Osteoblast (primary cell): Measurements from ENCODE around the gene SLC22A7. TPM values are rescaled to one million over a fixed set of nuclear protein-coding genes. Genes with fewer than 3 reads are reported as not detected.

Source experiments
- DNase-seq: peaks from one replicate; pipeline ENCODE4 v3.0.0; 2011; ENCODE audit warnings: low spot score, mixed read lengths; ENCODE audit not compliant: insufficient read length; ENCODE audit errors: missing footprints
- H2AFZ ChIP-seq: 2 replicates; pipeline ENCODE4 v1.6.0; 2011; ENCODE audit warnings: mild to moderate bottlenecking, low read length
- H3K27ac ChIP-seq: 2 replicates; pipeline ENCODE4 v1.5.1; 2011; ENCODE audit warnings: mild to moderate bottlenecking, low read depth, low read length, moderate library complexity
- H3K27me3 ChIP-seq: 2 replicates; pipeline ENCODE4 v1.6.0; 2012; ENCODE audit warnings: mild to moderate bottlenecking, control low read depth, inconsistent platforms, low read length, moderate library complexity; ENCODE audit not compliant: insufficient read depth
- H3K36me3 ChIP-seq: 2 replicates; pipeline ENCODE4 v1.5.1; 2011; ENCODE audit warnings: mild to moderate bottlenecking, low read length, control low read depth, moderate library complexity; ENCODE audit not compliant: insufficient read depth
- H3K4me1 ChIP-seq: 2 replicates; pipeline ENCODE4 v1.5.1; 2011; ENCODE audit warnings: mild to moderate bottlenecking, low read length, control low read depth, moderate library complexity; ENCODE audit not compliant: insufficient read depth
- H3K4me2 ChIP-seq: 2 replicates; pipeline ENCODE4 v1.6.0; 2011; ENCODE audit warnings: mild to moderate bottlenecking, low read length; ENCODE audit not compliant: insufficient read depth
- H3K4me3 ChIP-seq: fragments of 200-600 bp; sonication (generic); 3 replicates; pipeline ENCODE4 v1.5.1; 2012; ENCODE audit warnings: mild to moderate bottlenecking, low read length, inconsistent platforms; ENCODE audit not compliant: insufficient read depth
- H3K79me2 ChIP-seq: 2 replicates; pipeline ENCODE4 v1.6.0; 2012; ENCODE audit warnings: mild to moderate bottlenecking, low read length, control low read depth, inconsistent platforms; ENCODE audit not compliant: insufficient read depth
- H3K9me3 ChIP-seq: 2 replicates; pipeline ENCODE4 v1.5.1; 2011; ENCODE audit warnings: low read depth, low read length, control low read depth
- H4K20me1 ChIP-seq: 2 replicates; pipeline ENCODE4 v1.6.0; 2012; ENCODE audit warnings: mild to moderate bottlenecking, low read length, control low read depth; ENCODE audit not compliant: insufficient read depth
- CTCF ChIP-seq: IDR thresholded peaks from 2 replicates; pipeline ENCODE4 v1.5.1; 2011; ENCODE audit warnings: mild to moderate bottlenecking, low read depth, low read length, moderate library complexity; ENCODE audit errors: extremely low read depth
- total RNA-seq: library from RNA; depleted of rRNA; stranded (reverse); fragments of >200 nt; gene quantifications from 2 replicates; pipeline ENCODE4 v1.2.3, GENCODE V29; 2012

The SLC22A7 gene
- total RNA-seq, 1 donor, result not detected

GRCh38 chr6:43254138-43254817 lies 43.8 kb upstream of the SLC22A7 start:
- Histone ChIP-seq H3K79me2 (no peaks in the 10 kb centered on the region), H4K20me1 (no peaks in the 10 kb centered on the region), H3K4me3 (no peak overlapping the region), H3K27me3 (peaks cover 30% of the 10 kb centered on the region), H3K4me1 (peaks cover 3% of the 10 kb centered on the region), H3K9me3 (no peaks in the 10 kb centered on the region), H3K27ac (no peak overlapping the region), H2AFZ (no peak overlapping the region), H3K4me2 (no peak overlapping the region), H3K36me3 (no peaks in the 10 kb centered on the region)
- no peak for TF ChIP-seq CTCF
- peak; percentile 85 for DNase-seq

DNA sequence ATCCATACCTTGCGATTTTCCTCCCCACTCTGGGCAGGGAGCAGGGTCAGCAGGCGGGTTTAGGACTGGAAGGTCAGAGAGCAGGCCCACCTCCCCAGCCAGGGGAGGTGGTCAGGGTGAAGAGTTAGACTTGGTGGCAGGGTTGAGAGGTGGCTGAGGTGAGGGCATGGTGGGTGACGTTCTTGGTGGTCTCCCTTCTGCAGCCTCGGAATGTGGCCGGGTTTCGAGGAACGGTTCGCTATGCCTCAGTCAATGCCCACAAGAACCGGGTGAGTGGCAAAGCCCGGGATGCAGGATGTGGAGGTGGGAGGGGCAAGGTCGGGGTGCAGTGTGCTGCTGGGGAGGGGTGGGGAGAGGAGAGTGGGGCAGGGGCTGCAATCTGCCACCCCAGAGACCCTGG lies 43.2 kb upstream of the SLC22A7 start:
- Histone ChIP-seq H3K27me3 (peaks cover 28% of the 10 kb centered on the region), H3K9me3 (no peaks in the 10 kb centered on the region), H2AFZ (no peak overlapping the region), H3K36me3 (no peaks in the 10 kb centered on the region), H3K79me2 (no peaks in the 10 kb centered on the region), H3K4me2 (no peak overlapping the region), H4K20me1 (no peaks in the 10 kb centered on the region), H3K27ac (no peak overlapping the region), H3K4me1 (peaks cover 3% of the 10 kb centered on the region), H3K4me3 (no peak overlapping the region)
- peak; percentile 29 for DNase-seq
- TF ChIP-seq CTCF, result no peak

- no peak overlapping the region for H3K4me2 ChIP-seq
- no peak for TF ChIP-seq CTCF
- H3K36me3 ChIP-seq, result no peaks in the 10 kb centered on the region
- no peak overlapping the region for H3K4me3 ChIP-seq
- H3K79me2 ChIP-seq, result no peaks in the 10 kb centered on the region
- peak; percentile 69 for DNase-seq
- H3K27me3 ChIP-seq, result peaks cover 25% of the 10 kb centered on the region
- no peaks in the 10 kb centered on the region for H4K20me1 ChIP-seq
- no peak overlapping the region for H3K27ac ChIP-seq
- no peaks in the 10 kb centered on the region for H3K9me3 ChIP-seq
- peaks cover 3% of the 10 kb centered on the region for H3K4me1 ChIP-seq
- H2AFZ ChIP-seq, result no peak overlapping the region
Measured at GRCh38 chr6:43255408-43256054, 42.5 kb upstream of the SLC22A7 start.

GRCh38 chr6:43256670-43257366 lies 41.2 kb upstream of the SLC22A7 start:
- Histone ChIP-seq H3K27ac (no peak overlapping the region), H3K4me3 (no peak overlapping the region), H3K36me3 (no peaks in the 10 kb centered on the region), H4K20me1 (no peaks in the 10 kb centered on the region), H3K27me3 (peaks cover 16% of the 10 kb centered on the region), H2AFZ (no peak overlapping the region), H3K79me2 (no peaks in the 10 kb centered on the region), H3K4me2 (no peak overlapping the region), H3K9me3 (no peaks in the 10 kb centered on the region), H3K4me1 (peaks cover 1% of the 10 kb centered on the region)
- no peak for TF ChIP-seq CTCF
- DNase-seq, result peak; percentile 60
